HUES48 (cell line): ENCODE results near the gene NXPH4.

Source experiments
- H3K27ac ChIP-seq: one replicate; pipeline ENCODE4 v1.7.0; 2013; ENCODE audit warnings: low read depth, low read length, inconsistent platforms
- H3K27me3 ChIP-seq: 2 replicates; pipeline ENCODE4 v1.6.1; 2013; ENCODE audit warnings: mild to moderate bottlenecking, low read length; ENCODE audit not compliant: control insufficient read depth, insufficient read depth
- H3K36me3 ChIP-seq: 2 replicates; pipeline ENCODE4 v1.6.1; 2013; ENCODE audit warnings: low read length; ENCODE audit not compliant: control insufficient read depth, insufficient read depth
- H3K4me1 ChIP-seq: 2 replicates; pipeline ENCODE4 v1.6.1; 2013; ENCODE audit warnings: mild to moderate bottlenecking, low read length; ENCODE audit not compliant: control insufficient read depth, insufficient read depth
- H3K4me3 ChIP-seq: 2 replicates; pipeline ENCODE4 v1.5.1; 2013; ENCODE audit warnings: mild to moderate bottlenecking, low read depth, low read length
- H3K9ac ChIP-seq: 2 replicates; pipeline ENCODE4 v1.6.1; 2013; ENCODE audit warnings: mild to moderate bottlenecking, low read depth, low read length, moderate library complexity
- H3K9me3 ChIP-seq: 2 replicates; pipeline ENCODE4 v1.6.1; 2013; ENCODE audit warnings: low read length; ENCODE audit not compliant: control insufficient read depth, insufficient read depth

Gene NXPH4

DNA sequence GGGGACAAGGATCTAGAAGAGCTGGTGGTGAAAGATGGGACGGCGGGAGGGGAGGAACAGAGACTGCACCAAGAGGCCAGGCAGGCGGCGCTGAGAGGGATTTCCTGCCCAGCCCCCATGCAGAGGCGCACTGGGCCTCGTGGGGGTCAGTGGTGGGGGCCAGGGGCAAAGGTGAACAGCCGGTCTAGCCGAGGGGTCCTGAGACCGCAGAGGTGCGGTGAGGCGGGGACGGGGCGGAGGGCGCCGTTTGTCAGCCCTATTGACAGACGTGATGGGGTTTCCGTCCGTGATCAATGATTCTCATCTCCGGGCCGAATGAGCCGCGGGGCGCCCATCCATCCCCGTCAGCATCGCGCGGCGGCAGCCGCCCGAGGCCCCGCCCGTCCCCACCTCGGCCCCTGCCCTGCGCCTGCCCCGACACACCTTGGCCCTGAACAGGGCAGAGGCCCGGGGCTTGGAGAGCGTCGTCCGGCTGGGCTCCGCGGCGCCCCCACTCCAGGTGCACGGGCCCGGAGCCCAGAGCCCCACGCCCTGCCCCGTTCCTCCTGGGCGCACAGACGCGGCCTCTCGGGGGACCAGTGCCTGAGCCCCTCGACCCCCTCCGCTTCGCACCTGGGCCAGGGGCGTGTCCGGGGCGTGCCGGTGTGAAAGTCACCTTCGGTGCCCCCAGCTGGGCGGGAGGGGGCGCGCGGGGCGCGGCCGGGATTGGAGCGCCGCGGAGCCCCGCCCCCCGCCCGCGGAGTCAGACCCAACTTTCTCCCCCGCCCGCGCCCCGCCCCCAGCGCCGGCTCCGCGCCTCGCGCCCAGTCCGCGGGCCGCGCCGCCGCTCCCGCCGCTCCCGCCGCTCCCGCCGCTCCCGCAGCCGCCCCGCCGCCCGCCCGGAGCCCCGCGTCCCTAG lies at the start of gene NXPH4:
NXPH4 (plus strand) TSS at position 781 of the 898 bp plus-strand sequence. CDS start 176 bp downstream, outside the sequence.
- H3K9me3 ChIP-seq: no peaks in the 10 kb centered on the region
- peaks cover 77% of the 10 kb centered on the region for H3K27me3 ChIP-seq
- no peak within 1 kb of the TSS for H3K27ac ChIP-seq
- peaks cover 13% of the 10 kb centered on the region for H3K36me3 ChIP-seq
- H3K4me1 ChIP-seq: peaks cover 36% of the 10 kb centered on the region
- H3K4me3 ChIP-seq: peak within 1 kb of the TSS; percentile 50; the same call in 1 of the 2 replicates
- H3K9ac ChIP-seq: no peak within 1 kb of the TSS

DNA sequence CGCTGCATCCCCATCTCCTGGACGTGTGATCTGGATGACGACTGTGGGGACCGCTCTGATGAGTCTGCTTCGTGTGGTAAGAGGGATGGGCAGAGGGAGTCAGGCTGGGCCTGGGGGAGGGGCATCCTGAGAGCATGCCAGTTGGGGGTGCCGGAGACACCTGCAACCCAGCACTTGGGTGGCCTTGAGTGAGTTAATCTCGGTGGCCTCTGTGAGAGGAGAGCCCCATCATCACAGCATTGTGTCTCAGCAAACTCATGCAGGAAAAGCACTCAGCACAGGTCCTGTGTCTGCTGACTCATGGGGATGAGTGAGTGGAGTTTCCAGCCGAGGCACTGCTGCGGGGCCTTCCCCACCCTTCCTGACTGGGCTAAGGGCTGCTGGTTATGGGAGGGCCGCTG lies 49.6 kb upstream of the NXPH4 start:
- no peaks in the 10 kb centered on the region for H3K9me3 ChIP-seq
- H3K4me3 ChIP-seq: no peak overlapping the region
- peaks cover 92% of the 10 kb centered on the region for H3K36me3 ChIP-seq
- no peak overlapping the region for H3K27ac ChIP-seq
- H3K27me3 ChIP-seq: no peaks in the 10 kb centered on the region
- H3K9ac ChIP-seq: no peak overlapping the region
- H3K4me1 ChIP-seq: no peaks in the 10 kb centered on the region

- Histone ChIP-seq H3K4me3 (no peak overlapping the region), H3K27me3 (no peaks in the 10 kb centered on the region), H3K4me1 (no peaks in the 10 kb centered on the region), H3K27ac (no peak overlapping the region), H3K36me3 (peaks cover 85% of the 10 kb centered on the region), H3K9me3 (no peaks in the 10 kb centered on the region), H3K9ac (no peak overlapping the region)
Measured at GRCh38 chr12:57168058-57168457, 48.5 kb upstream of the NXPH4 start.

DNA sequence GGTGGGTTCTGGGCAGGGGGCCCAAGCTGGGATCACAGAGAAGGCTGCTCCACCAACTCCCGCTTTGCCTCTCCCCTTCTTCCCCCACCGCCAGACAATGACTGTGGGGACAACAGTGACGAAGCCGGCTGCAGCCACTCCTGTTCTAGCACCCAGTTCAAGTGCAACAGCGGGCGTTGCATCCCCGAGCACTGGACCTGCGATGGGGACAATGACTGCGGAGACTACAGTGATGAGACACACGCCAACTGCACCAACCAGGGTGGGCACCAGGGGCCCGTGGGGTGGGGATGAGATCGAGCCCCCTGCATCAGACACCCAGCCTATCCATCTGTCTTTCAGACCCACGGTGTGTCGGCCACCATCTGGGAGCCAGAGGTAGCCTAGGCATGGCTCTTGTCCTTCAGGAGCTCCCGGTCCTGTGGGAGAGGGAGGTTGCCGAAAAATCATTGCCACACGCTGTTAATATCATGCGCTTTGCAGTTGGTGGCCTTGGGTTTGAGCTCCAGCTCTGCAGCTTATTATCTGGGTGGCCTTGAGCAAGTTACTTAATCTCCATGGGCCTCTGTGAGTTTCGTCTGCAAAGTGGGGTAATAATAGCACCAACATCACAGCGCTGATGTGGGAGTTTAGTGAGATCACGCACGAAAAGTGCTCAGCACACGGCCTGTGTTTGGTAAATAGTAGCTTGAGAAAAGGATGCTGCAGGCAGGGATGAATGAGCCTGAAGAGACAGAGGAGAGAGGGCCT lies 47.4 kb upstream of the NXPH4 start:
- no peaks in the 10 kb centered on the region for H3K9me3 ChIP-seq
- H3K27me3 ChIP-seq: no peaks in the 10 kb centered on the region
- H3K4me3 ChIP-seq: no peak overlapping the region
- no peak overlapping the region for H3K9ac ChIP-seq
- no peaks in the 10 kb centered on the region for H3K4me1 ChIP-seq
- peaks cover 86% of the 10 kb centered on the region for H3K36me3 ChIP-seq
- H3K27ac ChIP-seq: no peak overlapping the region

- Histone ChIP-seq H3K27ac (no peak overlapping the region), H3K36me3 (peaks cover 85% of the 10 kb centered on the region), H3K4me3 (no peak overlapping the region)
Measured at GRCh38 chr12:57169969-57170368, 46.6 kb upstream of the NXPH4 start.

DNA sequence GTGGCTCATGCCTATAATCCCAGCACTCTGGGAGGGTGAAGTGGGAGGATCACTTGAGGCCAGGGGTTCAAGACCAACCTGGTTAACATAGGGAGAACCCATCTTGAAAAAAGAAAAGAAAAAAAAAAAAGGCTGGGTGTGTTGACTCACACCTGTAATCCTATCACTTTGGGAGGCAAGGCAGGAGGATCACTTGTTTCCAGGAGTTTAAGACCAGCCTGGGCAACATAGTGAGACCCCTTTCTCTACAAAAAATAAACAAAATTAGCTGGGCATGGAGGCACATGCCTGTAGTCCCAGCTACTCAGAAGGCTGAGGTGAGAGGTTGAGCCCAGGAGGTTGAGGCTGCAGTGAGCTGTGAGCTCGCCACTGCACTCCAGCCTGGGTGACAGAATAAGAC lies 46.2 kb upstream of the NXPH4 start:
- Histone ChIP-seq H3K27ac (no peak overlapping the region), H3K9me3 (no peaks in the 10 kb centered on the region), H3K9ac (no peak overlapping the region), H3K4me3 (no peak overlapping the region), H3K36me3 (peaks cover 85% of the 10 kb centered on the region), H3K27me3 (no peaks in the 10 kb centered on the region), H3K4me1 (no peaks in the 10 kb centered on the region)

More at GRCh38 chr12:57169969-57170368, 46.6 kb upstream of the NXPH4 start:
- Histone ChIP-seq H3K9me3 (no peaks in the 10 kb centered on the region), H3K9ac (no peak overlapping the region), H3K4me1 (no peaks in the 10 kb centered on the region), H3K27me3 (no peaks in the 10 kb centered on the region)

GRCh38 chr12:57170927-57171326 lies 45.7 kb upstream of the NXPH4 start:
- no peaks in the 10 kb centered on the region for H3K9me3 ChIP-seq
- no peak overlapping the region for H3K9ac ChIP-seq
- H3K27me3 ChIP-seq: no peaks in the 10 kb centered on the region
- H3K4me1 ChIP-seq: no peaks in the 10 kb centered on the region
- H3K27ac ChIP-seq: no peak overlapping the region
- no peak overlapping the region for H3K4me3 ChIP-seq
- peaks cover 84% of the 10 kb centered on the region for H3K36me3 ChIP-seq

GRCh38 chr12:57171668-57172067 lies 44.9 kb upstream of the NXPH4 start:
- H3K27ac ChIP-seq: no peak overlapping the region
- H3K36me3 ChIP-seq: peaks cover 84% of the 10 kb centered on the region
- no peak overlapping the region for H3K4me3 ChIP-seq
- no peaks in the 10 kb centered on the region for H3K4me1 ChIP-seq
- H3K27me3 ChIP-seq: no peaks in the 10 kb centered on the region
- no peaks in the 10 kb centered on the region for H3K9me3 ChIP-seq
- H3K9ac ChIP-seq: no peak overlapping the region

DNA sequence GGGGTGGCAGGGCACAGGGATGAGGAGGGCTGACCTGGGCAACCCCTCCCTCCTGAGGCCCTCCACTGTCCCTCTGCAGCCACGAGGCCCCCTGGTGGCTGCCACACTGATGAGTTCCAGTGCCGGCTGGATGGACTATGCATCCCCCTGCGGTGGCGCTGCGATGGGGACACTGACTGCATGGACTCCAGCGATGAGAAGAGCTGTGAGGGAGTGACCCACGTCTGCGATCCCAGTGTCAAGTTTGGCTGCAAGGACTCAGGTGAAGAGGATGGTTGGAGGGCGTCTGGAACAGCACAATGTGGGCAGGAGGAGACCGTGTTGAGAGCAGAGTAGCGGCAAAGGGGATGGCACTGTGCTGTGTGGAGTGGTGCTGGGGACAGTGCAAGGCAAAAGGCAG lies 43.5 kb upstream of the NXPH4 start:
- no peak overlapping the region for H3K4me3 ChIP-seq
- no peaks in the 10 kb centered on the region for H3K4me1 ChIP-seq
- no peak overlapping the region for H3K9ac ChIP-seq
- no peaks in the 10 kb centered on the region for H3K9me3 ChIP-seq
- no peaks in the 10 kb centered on the region for H3K27me3 ChIP-seq
- H3K27ac ChIP-seq: no peak overlapping the region
- H3K36me3 ChIP-seq: peaks cover 83% of the 10 kb centered on the region

GRCh38 chr12:57173683-57174082 lies 42.9 kb upstream of the NXPH4 start:
- Histone ChIP-seq H3K4me3 (no peak overlapping the region), H3K9me3 (no peaks in the 10 kb centered on the region), H3K36me3 (peaks cover 83% of the 10 kb centered on the region), H3K4me1 (no peaks in the 10 kb centered on the region), H3K27ac (no peak overlapping the region), H3K9ac (no peak overlapping the region), H3K27me3 (no peaks in the 10 kb centered on the region)
